Endothelial cell of umbilical vein (primary cell): ENCODE results near the gene GPHA2.

Experiments used
- CTCF ChIP-seq, 2 donors: IDR thresholded peaks; 1 replicate in 1 of 2; 2 replicates in 1 of 2; pipeline ENCODE4 v1.5.1; 2011; ENCODE audit warnings: low read length in 2 of 2, mild to moderate bottlenecking in 2 of 2, moderate library complexity in 2 of 2, control low read depth in 1 of 2, inconsistent platforms in 1 of 2, low read depth in 1 of 2; ENCODE audit not compliant: insufficient read depth in 1 of 2; ENCODE audit errors: extremely low read depth in 1 of 2
- EZH2 ChIP-seq: IDR thresholded peaks from 2 replicates; pipeline ENCODE4 v1.6.1; 2012; ENCODE audit warnings: borderline replicate concordance, low read depth, mild to moderate bottlenecking, moderate library complexity, low read length, inconsistent platforms; ENCODE audit not compliant: severe bottlenecking
- FOS ChIP-seq: IDR thresholded peaks from 2 replicates; pipeline ENCODE4 v1.6.1; 2011; ENCODE audit warnings: mild to moderate bottlenecking, low read length, moderate library complexity, borderline replicate concordance; ENCODE audit not compliant: insufficient read depth
- MAX ChIP-seq: IDR thresholded peaks from 2 replicates; pipeline ENCODE4 v1.6.1; 2011; ENCODE audit not compliant: insufficient read depth, insufficient read length
- POLR2A ChIP-seq: IDR thresholded peaks from 2 replicates; pipeline ENCODE4 v1.6.1; 2012; ENCODE audit warnings: low read depth, mild to moderate bottlenecking, control low read depth, low read length
- POLR2AphosphoS5 ChIP-seq: IDR thresholded peaks from 2 replicates; pipeline ENCODE4 v1.6.1; 2012; ENCODE audit warnings: low read depth, mild to moderate bottlenecking, control low read depth, low read length, moderate library complexity; ENCODE audit not compliant: insufficient read depth

GRCh38 chr11:64935359-64936081 lies at the start of gene GPHA2:
- TF ChIP-seq CTCF (IDR thresholded peaks at IDR 0.05; ENCODE audit: extremely low read depth in 1 of 2, insufficient read depth in 1 of 2, low read depth in 1 of 2, low read length in 2 of 2) (no peak), EZH2 (no peak), POLR2A (no peak), POLR2AphosphoS5 (no peak), FOS (no peak), MAX (no peak)
